Frontal cortex (tissue), 4 donors: ENCODE measurements around the gene BACE2. TPM values are rescaled to one million over a fixed set of nuclear protein-coding genes. Genes with fewer than 3 reads are reported as not detected.
"Not testable (repeated sequence)": the region's sequence is repeated elsewhere in the genome, so short reads cannot be mapped to it uniquely, and the experiment has no call there.

Source experiments
- DNase-seq, 2 donors: peaks; one replicate each; pipeline ENCODE4 v3.0.0; 2012; ENCODE audit warnings: low spot score in 2 of 2
- FAIRE-seq: peaks from 2 replicates; lab custom pipeline; 2012; peaks lifted over from hg19 to GRCh38; lab: Jason Lieb, UNC
- total RNA-seq: library from RNA; depleted of rRNA; stranded (reverse); fragments of >200 nt; gene quantifications from one replicate; pipeline ENCODE4 v1.2.3, GENCODE V29; 2014
- donor health status: control.
- donor health status: control.
- donor health status: control.

Gene BACE2
- total RNA-seq, 1 donor from 2014 or later: 10.2 TPM

- FAIRE-seq: no peak
These were observed 86.2 kb downstream of the BACE2 start for GRCh38 chr21:41254090-41254700.

GRCh38 chr21:41255190-41255589, 87.2 kb downstream of the BACE2 start:
- no peak for DNase-seq
- no peak for FAIRE-seq

More at GRCh38 chr21:41254090-41254700, 86.2 kb downstream of the BACE2 start:
- DNase-seq: no peak

- not testable (repeated sequence) for DNase-seq, FAIRE-seq
These were observed 88.3 kb downstream of the BACE2 start for GRCh38 chr21:41256231-41256630.

- no peak for DNase-seq
These were observed 89.1 kb downstream of the BACE2 start for GRCh38 chr21:41256771-41257702.

GRCh38 chr21:41258617-41259016, 90.7 kb downstream of the BACE2 start:
- DNase-seq (no peak), FAIRE-seq (no peak)

More at GRCh38 chr21:41256771-41257702, 89.1 kb downstream of the BACE2 start:
- no peak for FAIRE-seq

- no peak for FAIRE-seq
- DNase-seq: no peak
These were observed 92.5 kb downstream of the BACE2 start for GRCh38 chr21:41260428-41260827.

GRCh38 chr21:41267346-41267745, 99.4 kb downstream of the BACE2 start:
- FAIRE-seq (no peak), DNase-seq (no peak)

GRCh38 chr21:41269535-41269934, 101.6 kb downstream of the BACE2 start:
- FAIRE-seq: no peak
- no peak for DNase-seq

- DNase-seq: no peak
- FAIRE-seq: no peak
These were observed 109.2 kb downstream of the BACE2 start for GRCh38 chr21:41277196-41277595.

- DNase-seq (no peak), FAIRE-seq (no peak)
These were observed 109.9 kb downstream of the BACE2 start for GRCh38 chr21:41277846-41278245.

- no peak for FAIRE-seq
- DNase-seq: no peak
These were observed 112.4 kb downstream of the BACE2 start for GRCh38 chr21:41280115-41280919.

GRCh38 chr21:41282412-41282811, 114.5 kb downstream of the BACE2 start:
- DNase-seq (no peak), FAIRE-seq (no peak)

GRCh38 chr21:41283211-41283818, 115.4 kb downstream of the BACE2 start:
- peak; percentile 74 for FAIRE-seq
- peak; percentile 48 to 74 for DNase-seq

- FAIRE-seq (no peak), DNase-seq (no peak)
These were observed 121.5 kb downstream of the BACE2 start for GRCh38 chr21:41289431-41289830.

- no peak for DNase-seq
- no peak for FAIRE-seq
These were observed 122.3 kb downstream of the BACE2 start for GRCh38 chr21:41290106-41290799.

GRCh38 chr21:41294548-41295231, 126.7 kb downstream of the BACE2 start:
- DNase-seq (no peak), FAIRE-seq (no peak)

GRCh38 chr21:41295721-41296254, 127.8 kb downstream of the BACE2 start:
- FAIRE-seq: no peak
- no peak for DNase-seq

- FAIRE-seq: no peak
These were observed 135.0 kb downstream of the BACE2 start for GRCh38 chr21:41302976-41303375.

More at GRCh38 chr21:41302976-41303375, 135.0 kb downstream of the BACE2 start:
- no peak for DNase-seq
